Measurements from ENCODE around the gene MTCL1. TPM values are rescaled to one million over a fixed set of nuclear protein-coding genes. Genes with fewer than 3 reads are reported as not detected.

MTCL1 gene
- total RNA-seq, 2 donors from 2014 or later, result 11.2 to 73.1 TPM

- H3K4me1 ChIP-seq (replicated peaks), result no peaks in the 10 kb centered on the region
- 87% methylated on average over 29 of the region's 29 CpGs for WGBS
- no peaks in the 10 kb centered on the region for H3K9me3 ChIP-seq
- H3K4me3 ChIP-seq, result no peak overlapping the region
- no peak overlapping the region for H3K27ac ChIP-seq
- H3K27me3 ChIP-seq (replicated peaks; ENCODE audit: insufficient read depth), result no peaks in the 10 kb centered on the region
- H3K36me3 ChIP-seq, result no peaks in the 10 kb centered on the region
- TF ChIP-seq CTCF (IDR thresholded peaks at IDR 0.05) (no peak), POLR2A (IDR thresholded peaks at IDR 0.05) (no peak), POLR2AphosphoS5 (IDR thresholded peaks at IDR 0.05) (no peak)
- intact Hi-C loops (cut with DNase I), result loop anchor here (5.0 kb wide), 1 partner anchor 93 kb away; the partner anchor contains the start of gene MTCL1
- no peak for DNase-seq (ENCODE audit: low spot score)
Measured at GRCh38 chr18:8799596-8800441, 94.5 kb downstream of the MTCL1 start.

- no peaks in the 10 kb centered on the region for H3K9me3 ChIP-seq
- 86% methylated on average over 9 of the region's 9 CpGs for WGBS
- no peak overlapping the region for H3K27ac ChIP-seq
Measured at GRCh38 chr18:8800445-8800844, 95.1 kb downstream of the MTCL1 start.

GRCh38 chr18:8800876-8801262, 95.5 kb downstream of the MTCL1 start:
- H3K27ac ChIP-seq, result no peak overlapping the region
- no peaks in the 10 kb centered on the region for H3K4me1 ChIP-seq (replicated peaks)
- no peaks in the 10 kb centered on the region for H3K36me3 ChIP-seq
- H3K9me3 ChIP-seq, result no peaks in the 10 kb centered on the region
- WGBS, result 91% methylated on average over 4 of the region's 4 CpGs
- H3K27me3 ChIP-seq (replicated peaks; ENCODE audit: insufficient read depth), result no peaks in the 10 kb centered on the region
- intact Hi-C loops (cut with DNase I), result loop anchor here (5.0 kb wide), 1 partner anchor 94 kb away; the partner anchor contains the start of gene MTCL1
- TF ChIP-seq POLR2AphosphoS5 (IDR thresholded peaks at IDR 0.05) (no peak), CTCF (IDR thresholded peaks at IDR 0.05) (no peak), POLR2A (IDR thresholded peaks at IDR 0.05) (no peak)
- H3K4me3 ChIP-seq, result no peak overlapping the region
- no peak for DNase-seq (ENCODE audit: low spot score)

More at GRCh38 chr18:8800445-8800844, 95.1 kb downstream of the MTCL1 start:
- Histone ChIP-seq H3K4me3 (no peak overlapping the region), H3K36me3 (no peaks in the 10 kb centered on the region), H3K27me3 (replicated peaks; ENCODE audit: insufficient read depth) (no peaks in the 10 kb centered on the region), H3K4me1 (replicated peaks) (no peaks in the 10 kb centered on the region)
- intact Hi-C loops (cut with DNase I), result loop anchor here (5.0 kb wide), 1 partner anchor 93 kb away; the partner anchor contains the start of gene MTCL1
- no peak for DNase-seq (ENCODE audit: low spot score)
- TF ChIP-seq POLR2A (IDR thresholded peaks at IDR 0.05) (no peak), CTCF (IDR thresholded peaks at IDR 0.05) (no peak), POLR2AphosphoS5 (IDR thresholded peaks at IDR 0.05) (no peak)

- Histone ChIP-seq H3K9me3 (no peaks in the 10 kb centered on the region), H3K27me3 (replicated peaks; ENCODE audit: insufficient read depth) (no peaks in the 10 kb centered on the region), H3K4me1 (replicated peaks) (no peaks in the 10 kb centered on the region), H3K36me3 (no peaks in the 10 kb centered on the region), H3K27ac (no peak overlapping the region), H3K4me3 (no peak overlapping the region)
- intact Hi-C loops (cut with DNase I), result loop anchor here (5.0 kb wide), 1 partner anchor 94 kb away; the partner anchor contains the start of gene MTCL1
- no peak for DNase-seq (ENCODE audit: low spot score)
- WGBS, result 76% methylated on average over 9 of the region's 9 CpGs
- TF ChIP-seq CTCF (IDR thresholded peaks at IDR 0.05), result no peak
- no peak for TF ChIP-seq POLR2AphosphoS5 (IDR thresholded peaks at IDR 0.05)
- TF ChIP-seq POLR2A (IDR thresholded peaks at IDR 0.05), result no peak
Measured at GRCh38 chr18:8801263-8801901, 96.0 kb downstream of the MTCL1 start.
